NB4 (cell line): Measurements from ENCODE around the gene CLRN3.

ENCODE experiments used
- DNase-seq: peaks from one replicate; pipeline ENCODE4 v3.0.0; 2010; ENCODE audit warnings: low read depth
- H3K4me3 ChIP-seq: one replicate; pipeline ENCODE4 v1.5.1; 2011; ENCODE audit warnings: mild to moderate bottlenecking, low read depth, low read length, moderate library complexity
- CTCF ChIP-seq: IDR thresholded peaks from one replicate; pipeline ENCODE4 v1.5.1; 2012; ENCODE audit warnings: low read depth, low read length
- MYC ChIP-seq: IDR thresholded peaks from 2 replicates; pipeline ENCODE4 v1.6.1; 2011; ENCODE audit warnings: low read depth, low read length
- POLR2A ChIP-seq: IDR thresholded peaks from 2 replicates; pipeline ENCODE4 v1.6.1; 2011; ENCODE audit warnings: mild to moderate bottlenecking; ENCODE audit not compliant: insufficient read length; ENCODE audit errors: extremely low read depth
- TF ChIP-seq, protein P1 (sequence below): IDR thresholded peaks from 2 replicates; pipeline ENCODE4 v1.6.1; 2011; ENCODE audit warnings: low read depth, low read length

The CLRN3 gene

GRCh38 chr10:127935071-127935561 lies 42.4 kb upstream of the CLRN3 start:
- DNase-seq: peak; percentile 59
- TF ChIP-seq POLR2A (no peak), MYC (no peak), CTCF (no peak)
- TF ChIP-seq, protein P1, sequence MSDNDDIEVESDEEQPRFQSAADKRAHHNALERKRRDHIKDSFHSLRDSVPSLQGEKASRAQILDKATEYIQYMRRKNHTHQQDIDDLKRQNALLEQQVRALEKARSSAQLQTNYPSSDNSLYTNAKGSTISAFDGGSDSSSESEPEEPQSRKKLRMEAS: no peak
- H3K4me3 ChIP-seq: no peak overlapping the region

GRCh38 chr10:127934383-127934782 lies 41.6 kb upstream of the CLRN3 start:
- DNase-seq: no peak
- no peak for TF ChIP-seq MYC
- no peak for TF ChIP-seq POLR2A
- TF ChIP-seq CTCF: no peak
- TF ChIP-seq, protein P1: no peak
- no peak overlapping the region for H3K4me3 ChIP-seq

DNA sequence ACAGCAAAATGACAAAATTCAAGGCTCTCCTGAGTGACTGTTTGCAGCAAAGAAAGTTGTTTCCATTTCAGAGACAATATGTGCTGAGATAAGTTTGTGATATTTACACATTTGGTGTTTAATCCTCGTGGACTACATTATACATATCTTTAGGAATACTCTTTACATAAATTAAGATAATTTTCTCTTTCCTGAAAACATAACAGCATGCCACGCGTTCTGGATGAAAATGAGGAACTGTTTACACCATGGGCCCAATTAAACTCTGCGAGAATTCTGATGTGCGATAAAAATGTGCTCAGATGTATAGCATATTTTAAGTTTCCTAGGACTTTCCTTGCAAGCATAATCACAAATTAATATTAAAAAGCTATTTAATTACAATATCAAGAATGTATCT lies 40.5 kb upstream of the CLRN3 start:
- TF ChIP-seq CTCF: no peak
- TF ChIP-seq, protein P1: no peak
- TF ChIP-seq POLR2A: no peak
- TF ChIP-seq MYC: no peak
- H3K4me3 ChIP-seq: no peak overlapping the region
- no peak for DNase-seq

GRCh38 chr10:127932521-127933270 lies 40.0 kb upstream of the CLRN3 start:
- H3K4me3 ChIP-seq: no peak overlapping the region
- no peak for DNase-seq
- TF ChIP-seq, protein P1: no peak
- no peak for TF ChIP-seq POLR2A

DNA sequence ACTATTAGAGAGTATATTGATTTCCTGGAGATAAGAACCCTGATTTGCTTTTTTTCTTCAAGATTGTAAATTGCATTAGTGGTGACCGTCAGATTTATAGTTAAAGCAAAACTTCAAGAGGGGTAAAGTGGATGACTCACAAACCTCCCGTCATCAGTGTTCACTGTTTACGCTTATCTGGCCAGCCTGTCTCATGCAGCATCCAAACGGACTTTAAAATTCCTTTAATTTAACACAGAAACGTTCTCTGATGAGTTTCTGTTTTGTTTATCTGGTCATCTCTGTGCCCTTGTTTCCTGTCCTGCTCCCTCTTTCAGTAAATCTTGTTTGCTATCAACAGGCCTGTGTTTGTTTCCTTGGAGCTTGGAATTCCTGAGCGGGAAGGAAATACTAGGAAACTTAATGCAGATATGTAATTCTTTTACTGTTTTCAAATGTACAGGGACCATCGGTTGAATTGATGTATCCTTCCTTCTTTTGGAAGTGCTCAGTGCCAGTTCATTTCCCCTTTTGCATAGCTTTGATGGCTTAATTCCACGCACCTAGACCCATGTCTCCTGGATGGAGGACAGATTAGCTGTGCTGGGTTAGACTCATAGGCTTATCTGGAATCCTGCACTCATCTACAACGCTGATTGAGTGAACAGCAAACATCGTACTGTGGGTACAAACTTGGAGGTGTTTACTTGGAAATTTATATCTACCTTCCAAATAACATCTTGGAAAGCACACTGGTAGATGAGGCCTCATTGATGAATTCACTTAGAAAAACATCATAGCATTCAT lies 35.5 kb upstream of the CLRN3 start:
- DNase-seq: no peak
- TF ChIP-seq, protein P1: no peak
- TF ChIP-seq POLR2A: no peak
- TF ChIP-seq MYC: no peak
- no peak for TF ChIP-seq CTCF
- H3K4me3 ChIP-seq: no peak overlapping the region

- DNase-seq: peak; percentile 65
- TF ChIP-seq, protein P1: no peak
- no peak overlapping the region for H3K4me3 ChIP-seq
Observed at GRCh38 chr10:127926455-127926854, 33.7 kb upstream of the CLRN3 start.
